ENCODE results near the gene CNTNAP2. TPM values are rescaled to one million over a fixed set of nuclear protein-coding genes. Genes with fewer than 3 reads are reported as not detected.

CNTNAP2 gene
- total and polyA plus RNA-seq, 2 of the 13 experiments (the other 11 are each of a cell fraction or from before 2014, with no cell fraction given) = 0.40 to 0.42 TPM

DNA sequence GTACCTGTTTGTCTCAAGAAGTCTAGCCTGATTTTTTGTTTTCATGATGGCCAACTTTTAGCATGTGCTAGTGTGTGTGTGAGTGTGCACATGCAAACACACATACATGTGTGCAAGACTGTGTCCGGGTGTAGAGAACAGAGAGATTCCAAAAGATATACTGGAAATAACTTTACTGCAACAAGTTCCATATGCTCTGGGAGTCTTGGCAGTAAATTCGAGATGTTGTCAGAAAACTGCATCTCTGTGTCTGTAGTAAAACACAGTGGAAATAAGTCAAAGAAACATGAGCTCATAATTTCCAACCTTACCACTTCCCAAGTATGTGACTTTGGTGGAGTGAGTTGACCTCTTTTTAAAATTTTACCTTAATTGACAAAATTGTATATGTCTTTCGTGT is 1523.2 kb downstream of the CNTNAP2 start:
- ChIA-PET POLR2A (no interaction called here), CTCF (ENCODE audit: low intra/inter-chr PET ratio, low total read pairs) (no interaction called here)
- intact Hi-C loops (cut with micrococcal nuclease; ENCODE audit: unreplicated experiment) = no loop called here
- FAIRE-seq = no peak
- H3K9ac ChIP-seq (ENCODE audit: insufficient read depth, low read depth, low read length) = no peak overlapping the region
- H3K4me1 ChIP-seq (ENCODE audit: insufficient read depth, low read length) = no peaks in the 10 kb centered on the region
- no TSS peak for BruUV-seq (replicated peaks)
- H3K79me2 ChIP-seq (ENCODE audit: insufficient read depth, low read length) = no peaks in the 10 kb centered on the region
- H4K20me1 ChIP-seq (ENCODE audit: insufficient read depth, low read length) = no peaks in the 10 kb centered on the region
- no peak overlapping the region for H2AFZ ChIP-seq (ENCODE audit: low read length)
- TF ChIP-seq KAT8 (CRISPR knock-in tag; IDR thresholded peaks at IDR 0.05) = no peak
- TF ChIP-seq TOE1 (CRISPR knock-in tag; IDR thresholded peaks at IDR 0.05) = no peak
- TF ChIP-seq ZNF484 (CRISPR knock-in tag; IDR thresholded peaks at IDR 0.05; ENCODE audit: borderline replicate concordance, low read depth) = no peak
- no peak for TF ChIP-seq ETV5 (CRISPR knock-in tag; IDR thresholded peaks at IDR 0.05; ENCODE audit: borderline replicate concordance)
- no peak for TF ChIP-seq TAF1 (CRISPR knock-in tag; IDR thresholded peaks at IDR 0.05)
- no peak for TF ChIP-seq NFRKB (IDR thresholded peaks at IDR 0.05)
- TF ChIP-seq, protein P1, sequence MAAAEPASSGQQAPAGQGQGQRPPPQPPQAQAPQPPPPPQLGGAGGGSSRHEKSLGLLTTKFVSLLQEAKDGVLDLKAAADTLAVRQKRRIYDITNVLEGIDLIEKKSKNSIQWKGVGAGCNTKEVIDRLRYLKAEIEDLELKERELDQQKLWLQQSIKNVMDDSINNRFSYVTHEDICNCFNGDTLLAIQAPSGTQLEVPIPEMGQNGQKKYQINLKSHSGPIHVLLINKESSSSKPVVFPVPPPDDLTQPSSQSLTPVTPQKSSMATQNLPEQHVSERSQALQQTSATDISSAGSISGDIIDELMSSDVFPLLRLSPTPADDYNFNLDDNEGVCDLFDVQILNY (CRISPR knock-in tag; conservative IDR thresholded peaks at IDR 0.05) = no peak
- no peak for TF ChIP-seq FOXM1 (CRISPR knock-in tag; IDR thresholded peaks at IDR 0.05)
- no peak for TF ChIP-seq MLLT10 (CRISPR knock-in tag; IDR thresholded peaks at IDR 0.05)
- ATAC-seq = no peak
- no peak for DNase-seq (ENCODE audit: low spot score)
- in situ Hi-C loops (cut with HindIII; ENCODE audit: extremely low pct_ligation_motif_present, low pct_unique_long_range_greater_than_20kb) = no loop called here
- H3K27me3 ChIP-seq (ENCODE audit: control insufficient read depth in 1 of 2, insufficient read depth in 2 of 2, low read length in 2 of 2) = no peaks in the 10 kb centered on the region
- WGBS (ENCODE audit: low lambda C conversion rate) = under 1% methylated on average over 3 of the region's 3 CpGs
- H3K4me2 ChIP-seq (ENCODE audit: low read depth, low read length) = no peak overlapping the region
- no peak overlapping the region for H3K4me3 ChIP-seq (replicated peaks in 1 of 3; ENCODE audit: insufficient read depth in 1 of 3, low read depth in 2 of 3, low read length in 3 of 3)
- peaks cover 61% of the 10 kb centered on the region for H3K9me3 ChIP-seq (ENCODE audit: low read length)
- no peaks in the 10 kb centered on the region for H3K36me3 ChIP-seq (replicated peaks in 1 of 2; ENCODE audit: control insufficient read depth in 1 of 2, insufficient read depth in 2 of 2, low read length in 2 of 2)
- H3K27ac ChIP-seq (ENCODE audit: extremely low read length, insufficient read depth, low read length) = no peak overlapping the region

DNA sequence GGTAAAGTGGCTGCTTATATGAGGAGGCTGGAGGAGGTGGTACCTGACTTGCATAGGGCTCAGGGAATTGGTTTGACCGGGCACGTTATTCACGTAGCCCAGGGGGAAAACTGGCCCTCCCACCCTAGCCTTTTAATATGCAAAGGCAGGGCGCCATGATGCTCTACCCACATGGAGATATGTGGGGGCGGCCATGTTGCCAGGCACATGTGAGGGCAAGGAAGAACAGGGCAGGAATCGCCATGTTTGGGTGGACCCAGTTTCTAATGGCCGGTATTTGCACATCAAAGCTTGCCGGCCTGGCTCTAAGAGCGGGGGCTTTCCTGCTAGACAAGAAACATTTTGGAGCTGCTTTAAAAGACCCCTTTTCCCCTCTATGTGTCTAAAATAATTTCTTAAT is 1524.2 kb downstream of the CNTNAP2 start:
- no peak for DNase-seq (ENCODE audit: low spot score)
- no peaks in the 10 kb centered on the region for H3K36me3 ChIP-seq (replicated peaks in 1 of 2; ENCODE audit: control insufficient read depth in 1 of 2, insufficient read depth in 2 of 2, low read length in 2 of 2)
- WGBS (ENCODE audit: low lambda C conversion rate) = 12% methylated on average over 8 of the region's 9 CpGs
- H3K4me1 ChIP-seq (ENCODE audit: insufficient read depth, low read length) = no peaks in the 10 kb centered on the region
- intact Hi-C loops (cut with micrococcal nuclease; ENCODE audit: unreplicated experiment) = no loop called here
- H2AFZ ChIP-seq (ENCODE audit: low read length) = no peak overlapping the region
- no peak overlapping the region for H3K4me3 ChIP-seq (replicated peaks in 1 of 3; ENCODE audit: insufficient read depth in 1 of 3, low read depth in 2 of 3, low read length in 3 of 3)
- H3K27me3 ChIP-seq (ENCODE audit: control insufficient read depth in 1 of 2, insufficient read depth in 2 of 2, low read length in 2 of 2) = no peaks in the 10 kb centered on the region
- no peak for FAIRE-seq
- no peak overlapping the region for H3K4me2 ChIP-seq (ENCODE audit: low read depth, low read length)
- H3K79me2 ChIP-seq (ENCODE audit: insufficient read depth, low read length) = no peaks in the 10 kb centered on the region
- in situ Hi-C loops (cut with HindIII; ENCODE audit: extremely low pct_ligation_motif_present, low pct_unique_long_range_greater_than_20kb) = no loop called here
- H3K27ac ChIP-seq (ENCODE audit: extremely low read length, insufficient read depth, low read length) = no peak overlapping the region
- H3K9ac ChIP-seq (ENCODE audit: insufficient read depth, low read depth, low read length) = no peak overlapping the region
- ChIA-PET POLR2A (no interaction called here), CTCF (ENCODE audit: low intra/inter-chr PET ratio, low total read pairs) (no interaction called here)
- no TSS peak for BruUV-seq (replicated peaks)
- H3K9me3 ChIP-seq (ENCODE audit: low read length) = peaks cover 58% of the 10 kb centered on the region
- no peak for ATAC-seq
- no peaks in the 10 kb centered on the region for H4K20me1 ChIP-seq (ENCODE audit: insufficient read depth, low read length)
- TF ChIP-seq ZNF644 (CRISPR knock-in tag; IDR thresholded peaks at IDR 0.05; ENCODE audit: low read depth) (no peak), IKZF5 (CRISPR knock-in tag; IDR thresholded peaks at IDR 0.05) (no peak), ZFP37 (CRISPR knock-in tag; IDR thresholded peaks at IDR 0.05; ENCODE audit: borderline replicate concordance) (no peak), ZNF414 (CRISPR knock-in tag; IDR thresholded peaks at IDR 0.05) (no peak), ZKSCAN1 (IDR thresholded peaks at IDR 0.05; ENCODE audit: low read length) (no peak)
- TF ChIP-seq, protein P2, sequence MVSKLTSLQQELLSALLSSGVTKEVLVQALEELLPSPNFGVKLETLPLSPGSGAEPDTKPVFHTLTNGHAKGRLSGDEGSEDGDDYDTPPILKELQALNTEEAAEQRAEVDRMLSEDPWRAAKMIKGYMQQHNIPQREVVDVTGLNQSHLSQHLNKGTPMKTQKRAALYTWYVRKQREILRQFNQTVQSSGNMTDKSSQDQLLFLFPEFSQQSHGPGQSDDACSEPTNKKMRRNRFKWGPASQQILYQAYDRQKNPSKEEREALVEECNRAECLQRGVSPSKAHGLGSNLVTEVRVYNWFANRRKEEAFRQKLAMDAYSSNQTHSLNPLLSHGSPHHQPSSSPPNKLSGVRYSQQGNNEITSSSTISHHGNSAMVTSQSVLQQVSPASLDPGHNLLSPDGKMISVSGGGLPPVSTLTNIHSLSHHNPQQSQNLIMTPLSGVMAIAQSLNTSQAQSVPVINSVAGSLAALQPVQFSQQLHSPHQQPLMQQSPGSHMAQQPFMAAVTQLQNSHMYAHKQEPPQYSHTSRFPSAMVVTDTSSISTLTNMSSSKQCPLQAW (CRISPR knock-in tag; IDR thresholded peaks at IDR 0.05) = no peak
